ENCODE results near the gene TMEM271.

The TMEM271 gene

GRCh38 chr4:531721-532565, 44.2 kb downstream of the TMEM271 start:
- DNase-seq = no peak

GRCh38 chr4:531076-531475, 45.0 kb downstream of the TMEM271 start:
- DNase-seq = no peak

GRCh38 chr4:530017-530781, 45.9 kb downstream of the TMEM271 start:
- no peak for DNase-seq

DNA sequence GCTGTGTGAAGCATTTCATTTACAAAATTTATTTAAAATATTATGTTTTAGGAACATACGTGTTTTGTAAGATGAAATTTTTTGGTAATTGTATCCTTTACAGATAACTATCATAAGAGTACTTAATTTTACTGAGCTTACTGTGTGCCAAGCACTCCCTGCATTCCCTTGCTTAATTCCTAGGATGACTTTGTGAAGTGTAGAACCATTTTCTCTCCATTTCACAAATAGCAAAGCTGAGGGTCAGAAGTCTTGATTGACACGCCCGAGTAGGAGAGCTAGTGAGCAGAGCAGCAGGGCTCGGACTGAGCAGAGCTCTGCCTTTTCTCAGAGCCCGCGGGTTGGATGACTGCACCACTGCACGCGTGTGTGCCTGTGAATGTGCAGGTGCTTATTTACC, 46.5 kb downstream of the TMEM271 start:
- DNase-seq = no peak

DNA sequence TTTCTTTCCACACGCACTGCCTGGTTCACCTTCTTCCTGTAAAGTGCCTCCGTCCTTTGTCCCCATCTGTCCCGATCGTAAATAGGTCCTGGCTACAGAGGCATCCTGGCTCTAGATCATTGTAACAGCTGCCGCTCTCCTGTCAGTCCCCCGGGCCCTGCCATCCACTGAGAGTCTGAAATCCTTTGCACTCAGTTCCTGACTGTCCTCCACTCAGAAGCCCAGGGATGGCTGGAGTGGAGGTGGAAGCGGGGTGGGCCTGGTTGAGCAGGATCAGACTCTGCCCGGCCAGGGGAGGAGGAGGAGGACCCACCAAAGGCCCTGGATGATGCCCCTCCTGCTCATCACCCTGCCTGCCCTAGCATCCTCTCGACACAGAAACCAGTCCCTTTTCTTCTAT, 47.3 kb downstream of the TMEM271 start:
- DNase-seq = no peak

DNA sequence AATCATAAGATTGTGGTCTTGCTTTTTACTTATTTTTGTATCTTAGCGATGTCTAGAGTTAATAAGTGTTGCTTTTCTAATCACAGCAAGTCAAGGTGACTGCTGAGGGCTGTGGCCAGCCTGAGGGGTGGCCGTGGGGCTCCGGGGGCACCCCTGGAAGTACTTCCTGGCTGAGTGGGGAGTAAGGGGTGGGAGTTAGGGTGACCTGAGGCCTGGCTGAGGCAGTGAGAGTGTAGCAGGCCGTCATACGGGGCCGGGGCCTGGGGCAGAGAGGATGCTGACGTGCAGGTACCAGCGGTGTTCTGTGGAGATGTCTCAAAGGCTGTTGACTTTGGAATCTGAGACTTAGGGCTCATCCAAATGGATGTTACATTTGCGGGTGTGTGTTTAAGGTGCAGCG, 47.8 kb downstream of the TMEM271 start:
- no peak for DNase-seq

GRCh38 chr4:526971-527460, 49.1 kb downstream of the TMEM271 start:
- no peak for DNase-seq

DNA sequence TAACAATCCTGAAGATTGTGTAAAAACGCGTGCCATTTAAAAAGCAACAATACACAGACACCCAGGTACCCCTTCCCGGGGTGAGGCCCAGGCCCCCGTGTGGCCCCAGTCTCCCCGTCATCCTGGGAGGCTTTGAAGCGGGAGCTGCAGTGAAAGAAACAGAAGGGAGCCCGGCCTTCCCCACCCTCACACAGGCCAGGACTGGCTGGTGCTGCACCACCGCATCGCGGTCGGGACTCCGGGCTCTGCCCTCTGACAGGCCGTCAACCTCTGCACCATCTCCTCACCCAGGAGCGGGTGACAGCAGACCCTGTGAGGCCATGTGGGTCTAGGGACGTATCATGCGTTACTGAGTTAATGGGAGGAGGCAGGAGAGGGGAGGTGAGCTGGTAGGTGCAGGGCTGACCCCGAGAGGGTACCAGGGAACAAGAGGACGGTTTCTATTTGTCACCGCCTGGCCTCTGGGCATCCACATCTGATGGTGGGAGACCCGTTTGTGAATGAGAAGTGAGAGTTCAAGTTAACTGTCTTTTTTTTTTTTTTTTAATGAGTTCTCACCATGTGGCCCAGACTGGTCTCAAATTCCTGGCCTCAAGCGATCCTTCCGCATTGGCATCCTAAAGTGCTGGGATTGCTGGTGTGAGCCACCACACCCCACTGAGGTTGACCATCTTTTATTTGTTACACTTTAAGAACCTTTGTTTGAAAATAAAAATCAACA, 49.7 kb downstream of the TMEM271 start:
- no peak for DNase-seq

DNA sequence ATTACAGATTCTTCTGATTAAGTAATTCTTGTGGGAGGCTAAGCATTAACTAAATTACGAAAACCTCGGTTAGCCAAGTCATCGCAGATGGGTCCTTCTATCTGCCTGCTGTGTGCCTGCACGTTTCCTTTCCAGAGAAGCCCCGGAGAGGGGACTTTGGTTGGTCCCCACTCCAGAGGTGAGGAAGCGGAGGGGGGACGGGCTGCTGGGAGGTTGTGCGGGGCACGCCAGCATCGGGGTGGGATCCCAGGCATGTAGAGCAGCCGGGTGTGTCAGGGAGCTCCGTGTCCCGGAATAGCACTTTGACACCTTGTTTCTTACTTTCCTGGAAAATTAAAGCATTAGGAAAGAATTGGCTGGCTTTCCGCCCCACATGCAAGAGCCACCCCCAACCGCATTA, 50.4 kb downstream of the TMEM271 start:
- DNase-seq = no peak

DNA sequence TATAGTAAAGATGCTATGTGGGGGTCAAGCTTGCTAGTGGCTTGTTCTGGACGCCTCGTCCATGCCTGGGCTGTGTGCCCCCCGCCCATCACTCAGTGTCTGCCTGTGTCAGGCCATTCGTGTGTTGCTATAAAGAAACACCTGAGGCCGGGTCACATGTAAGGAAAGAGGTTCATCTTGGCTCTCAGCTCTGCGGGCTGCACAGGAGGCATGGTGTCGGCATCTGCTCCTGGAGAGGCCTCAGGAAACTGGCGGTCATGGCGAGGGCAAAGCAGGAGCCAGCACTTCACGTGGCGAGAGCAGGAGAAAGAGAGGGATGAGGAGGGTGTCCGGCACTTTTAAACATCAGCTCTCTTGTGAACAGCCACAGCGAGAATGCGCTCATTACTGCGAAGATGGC, 51.9 kb downstream of the TMEM271 start:
- no peak for DNase-seq
